ENCODE results near the gene SYT2. TPM values are rescaled to one million over a fixed set of nuclear protein-coding genes. Genes with fewer than 3 reads are reported as not detected.
A peak's percentile ranks its signal among the peaks of the same experiment; 100 is the strongest.

Gene SYT2
- total and polyA plus RNA-seq, 9 of the 15 experiments (the other 6 are each of a cell fraction or from before 2014, with no cell fraction given) = not detected

GRCh38 chr1:202692959-202693555, 17.2 kb downstream of the SYT2 start (continued):
- TF ChIP-seq NR1H2 (CRISPR knock-in tag; IDR thresholded peaks at IDR 0.05) = 0 out of 2 replicates have a peak, but pooled peaks have one; percentile 77
- 0 out of 2 replicates have a peak, but pooled peaks have one; percentile 22 for TF ChIP-seq SMAD3 (CRISPR knock-in tag; conservative IDR thresholded peaks at IDR 0.05)
- peak; percentile 87 for TF ChIP-seq FOXP1 (CRISPR knock-in tag; IDR thresholded peaks at IDR 0.05)
- 0 out of 2 replicates have a peak, but pooled peaks have one; percentile 59 for TF ChIP-seq FOXP4 (CRISPR knock-in tag; IDR thresholded peaks at IDR 0.05; ENCODE audit: borderline replicate concordance)
- TF ChIP-seq AFF4 (CRISPR knock-in tag; IDR thresholded peaks at IDR 0.05) = peak; percentile 78; the same call in 1 of the 2 replicates
- peak; percentile 77; the same call in 1 of the 2 replicates for TF ChIP-seq CHAMP1 (IDR thresholded peaks at IDR 0.05)
- 0 out of 2 replicates have a peak, but pooled peaks have one; percentile 39 for TF ChIP-seq FOXK1 (CRISPR knock-in tag; IDR thresholded peaks at IDR 0.05; ENCODE audit: borderline replicate concordance)
- TF ChIP-seq ZNF644 (tag; IDR thresholded peaks at IDR 0.05; ENCODE audit: low read depth) = peak; percentile 88
- TF ChIP-seq ATF4 (CRISPR knock-in tag; IDR thresholded peaks at IDR 0.05) = peak; percentile 3; the same call in 1 of the 2 replicates
- peak; percentile 36; the same call in 1 of the 2 replicates for TF ChIP-seq MECOM (CRISPR knock-in tag; IDR thresholded peaks at IDR 0.05)
- TF ChIP-seq ZNF232 (CRISPR knock-in tag; IDR thresholded peaks at IDR 0.05) = 0 out of 2 replicates have a peak, but pooled peaks have one; percentile 69
- TF ChIP-seq MTA2 (IDR thresholded peaks at IDR 0.05; ENCODE audit: low read depth) = no peak
